ENCODE results near the gene PTPRM. TPM values are rescaled to one million over a fixed set of nuclear protein-coding genes. Genes with fewer than 3 reads are reported as not detected.

Gene PTPRM
- polyA plus RNA-seq, 1 donor from 2014 or later, result 126 TPM

DNA sequence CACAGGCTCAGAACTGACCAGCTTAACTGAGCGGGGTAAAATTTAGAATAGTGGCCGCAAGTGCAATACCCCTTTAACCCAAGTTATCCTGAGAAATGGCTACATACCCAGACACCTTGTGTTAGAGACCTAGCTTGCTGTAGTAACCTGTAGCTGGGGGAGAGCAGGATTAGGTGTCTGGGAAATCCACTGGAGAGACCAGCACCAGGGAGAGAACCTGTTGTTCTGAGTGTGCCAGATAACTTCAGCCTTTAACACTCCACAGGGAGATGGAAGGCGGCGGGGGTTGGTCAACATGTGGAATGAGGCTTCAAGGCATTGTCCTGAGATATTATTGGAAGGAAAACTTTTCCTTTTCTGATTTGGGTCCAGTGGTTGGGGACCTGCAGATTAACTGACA, 356.0 kb downstream of the PTPRM start:
- H3K9ac ChIP-seq (ENCODE audit: low read length), result no peak overlapping the region
- H3K79me2 ChIP-seq (replicated peaks; ENCODE audit: insufficient read depth, low read length), result no peaks in the 10 kb centered on the region
- no peaks in the 10 kb centered on the region for H3K9me2 ChIP-seq (ENCODE audit: insufficient read depth, low read length)
- H4K20me1 ChIP-seq (ENCODE audit: insufficient read depth), result no peaks in the 10 kb centered on the region
- H3K27ac ChIP-seq (ENCODE audit: low read length), result no peak overlapping the region
- H3K4me3 ChIP-seq (ENCODE audit: low read length), result no peak overlapping the region
- no peaks in the 10 kb centered on the region for H3K27me3 ChIP-seq (ENCODE audit: insufficient read depth, low read depth, low read length)
- TF ChIP-seq MXI1 (conservative IDR thresholded peaks at IDR 0.05; ENCODE audit: poor library complexity, severe bottlenecking) (no peak), EZH2 (IDR thresholded peaks at IDR 0.05; ENCODE audit: borderline replicate concordance, insufficient read depth, low read length, poor library complexity, severe bottlenecking) (no peak), TAF1 (IDR thresholded peaks at IDR 0.05; ENCODE audit: low read depth) (no peak), SMC3 (conservative IDR thresholded peaks at IDR 0.05; ENCODE audit: poor library complexity) (no peak)
- TF ChIP-seq, protein P1, sequence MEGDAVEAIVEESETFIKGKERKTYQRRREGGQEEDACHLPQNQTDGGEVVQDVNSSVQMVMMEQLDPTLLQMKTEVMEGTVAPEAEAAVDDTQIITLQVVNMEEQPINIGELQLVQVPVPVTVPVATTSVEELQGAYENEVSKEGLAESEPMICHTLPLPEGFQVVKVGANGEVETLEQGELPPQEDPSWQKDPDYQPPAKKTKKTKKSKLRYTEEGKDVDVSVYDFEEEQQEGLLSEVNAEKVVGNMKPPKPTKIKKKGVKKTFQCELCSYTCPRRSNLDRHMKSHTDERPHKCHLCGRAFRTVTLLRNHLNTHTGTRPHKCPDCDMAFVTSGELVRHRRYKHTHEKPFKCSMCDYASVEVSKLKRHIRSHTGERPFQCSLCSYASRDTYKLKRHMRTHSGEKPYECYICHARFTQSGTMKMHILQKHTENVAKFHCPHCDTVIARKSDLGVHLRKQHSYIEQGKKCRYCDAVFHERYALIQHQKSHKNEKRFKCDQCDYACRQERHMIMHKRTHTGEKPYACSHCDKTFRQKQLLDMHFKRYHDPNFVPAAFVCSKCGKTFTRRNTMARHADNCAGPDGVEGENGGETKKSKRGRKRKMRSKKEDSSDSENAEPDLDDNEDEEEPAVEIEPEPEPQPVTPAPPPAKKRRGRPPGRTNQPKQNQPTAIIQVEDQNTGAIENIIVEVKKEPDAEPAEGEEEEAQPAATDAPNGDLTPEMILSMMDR (IDR thresholded peaks at IDR 0.05; ENCODE audit: poor library complexity, severe bottlenecking), result no peak
- no peaks in the 10 kb centered on the region for H3K36me3 ChIP-seq (ENCODE audit: insufficient read depth, low read length)
- no peaks in the 10 kb centered on the region for H3K9me3 ChIP-seq (ENCODE audit: low read length)
- H2AFZ ChIP-seq (ENCODE audit: low read depth, low read length), result no peak overlapping the region
- no peak overlapping the region for H3K4me2 ChIP-seq (ENCODE audit: low read length)
- H3F3A ChIP-seq (ENCODE audit: insufficient read depth, low read length, poor library complexity, severe bottlenecking), result no peaks in the 10 kb centered on the region

DNA sequence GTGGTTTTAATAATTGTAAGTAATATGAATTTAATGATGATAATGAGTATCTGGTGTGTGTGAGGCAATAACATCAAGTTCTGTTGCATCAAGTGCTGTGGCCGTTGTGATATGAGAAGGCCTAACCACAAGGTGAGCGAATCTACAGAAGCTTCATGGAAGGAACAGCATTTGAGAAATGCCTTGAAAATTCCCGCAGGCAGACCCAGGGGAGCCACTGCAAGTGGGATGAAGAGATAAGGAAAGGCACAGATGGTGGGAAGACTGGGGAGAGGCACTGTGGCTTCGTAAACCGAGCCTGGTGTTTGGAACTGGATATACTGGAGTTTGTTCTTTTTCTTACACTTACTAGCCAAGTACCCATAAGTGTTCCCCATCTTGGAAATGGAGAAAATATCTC, 357.5 kb downstream of the PTPRM start:
- no peak overlapping the region for H3K4me2 ChIP-seq (ENCODE audit: low read length)
- no peaks in the 10 kb centered on the region for H3K27me3 ChIP-seq (ENCODE audit: insufficient read depth, low read depth, low read length)

More for the DNA sequence above, 357.5 kb downstream of the PTPRM start:
- Histone ChIP-seq H3K9ac (ENCODE audit: low read length) (no peak overlapping the region), H3K79me2 (replicated peaks; ENCODE audit: insufficient read depth, low read length) (no peaks in the 10 kb centered on the region), H3K9me2 (ENCODE audit: insufficient read depth, low read length) (no peaks in the 10 kb centered on the region), H3K36me3 (ENCODE audit: insufficient read depth, low read length) (no peaks in the 10 kb centered on the region), H3K9me3 (ENCODE audit: low read length) (no peaks in the 10 kb centered on the region), H4K20me1 (ENCODE audit: insufficient read depth) (no peaks in the 10 kb centered on the region), H3K4me3 (ENCODE audit: low read length) (no peak overlapping the region), H3K27ac (ENCODE audit: low read length) (no peak overlapping the region), H3F3A (ENCODE audit: insufficient read depth, low read length, poor library complexity, severe bottlenecking) (no peaks in the 10 kb centered on the region), H2AFZ (ENCODE audit: low read depth, low read length) (no peak overlapping the region)
- TF ChIP-seq SMC3 (conservative IDR thresholded peaks at IDR 0.05; ENCODE audit: poor library complexity) (no peak), EP300 (conservative IDR thresholded peaks at IDR 0.05; ENCODE audit: poor library complexity, severe bottlenecking) (no peak), RAD21 (conservative IDR thresholded peaks at IDR 0.05) (no peak), MXI1 (conservative IDR thresholded peaks at IDR 0.05; ENCODE audit: poor library complexity, severe bottlenecking) (no peak), POLR2AphosphoS5 (IDR thresholded peaks at IDR 0.05) (no peak), EZH2 (IDR thresholded peaks at IDR 0.05; ENCODE audit: borderline replicate concordance, insufficient read depth, low read length, poor library complexity, severe bottlenecking) (no peak), TAF1 (IDR thresholded peaks at IDR 0.05; ENCODE audit: low read depth) (no peak)
- TF ChIP-seq, protein P1 (IDR thresholded peaks at IDR 0.05; ENCODE audit: poor library complexity, severe bottlenecking), result no peak
- TF ChIP-seq, protein P2, sequence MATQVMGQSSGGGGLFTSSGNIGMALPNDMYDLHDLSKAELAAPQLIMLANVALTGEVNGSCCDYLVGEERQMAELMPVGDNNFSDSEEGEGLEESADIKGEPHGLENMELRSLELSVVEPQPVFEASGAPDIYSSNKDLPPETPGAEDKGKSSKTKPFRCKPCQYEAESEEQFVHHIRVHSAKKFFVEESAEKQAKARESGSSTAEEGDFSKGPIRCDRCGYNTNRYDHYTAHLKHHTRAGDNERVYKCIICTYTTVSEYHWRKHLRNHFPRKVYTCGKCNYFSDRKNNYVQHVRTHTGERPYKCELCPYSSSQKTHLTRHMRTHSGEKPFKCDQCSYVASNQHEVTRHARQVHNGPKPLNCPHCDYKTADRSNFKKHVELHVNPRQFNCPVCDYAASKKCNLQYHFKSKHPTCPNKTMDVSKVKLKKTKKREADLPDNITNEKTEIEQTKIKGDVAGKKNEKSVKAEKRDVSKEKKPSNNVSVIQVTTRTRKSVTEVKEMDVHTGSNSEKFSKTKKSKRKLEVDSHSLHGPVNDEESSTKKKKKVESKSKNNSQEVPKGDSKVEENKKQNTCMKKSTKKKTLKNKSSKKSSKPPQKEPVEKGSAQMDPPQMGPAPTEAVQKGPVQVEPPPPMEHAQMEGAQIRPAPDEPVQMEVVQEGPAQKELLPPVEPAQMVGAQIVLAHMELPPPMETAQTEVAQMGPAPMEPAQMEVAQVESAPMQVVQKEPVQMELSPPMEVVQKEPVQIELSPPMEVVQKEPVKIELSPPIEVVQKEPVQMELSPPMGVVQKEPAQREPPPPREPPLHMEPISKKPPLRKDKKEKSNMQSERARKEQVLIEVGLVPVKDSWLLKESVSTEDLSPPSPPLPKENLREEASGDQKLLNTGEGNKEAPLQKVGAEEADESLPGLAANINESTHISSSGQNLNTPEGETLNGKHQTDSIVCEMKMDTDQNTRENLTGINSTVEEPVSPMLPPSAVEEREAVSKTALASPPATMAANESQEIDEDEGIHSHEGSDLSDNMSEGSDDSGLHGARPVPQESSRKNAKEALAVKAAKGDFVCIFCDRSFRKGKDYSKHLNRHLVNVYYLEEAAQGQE (IDR thresholded peaks at IDR 0.05; ENCODE audit: borderline replicate concordance), result no peak
